Activated B cell treated with CpG ODN at 0.5 μM for 24 hours (primary cell): ENCODE measurements around the gene CADPS. TPM values are rescaled to one million over a fixed set of nuclear protein-coding genes. Genes with fewer than 3 reads are reported as not detected.

ENCODE experiments used
- ATAC-seq: fragments of 200-7000 bp; cut with Tn5 transposase; one replicate; pipeline ENCODE4 v1.10.0; 2021; ENCODE audit warnings: low read depth, mild to moderate bottlenecking, moderate library complexity
- CTCF ChIA-PET: fragments of 350-600 bp; sonication (Branson Sonifier 250); formaldehyde crosslinking; loops from one replicate; lab custom pipeline; 2021; ENCODE audit warnings: antibody characterized with exemption; lab: Charles Lee
- POLR2A ChIA-PET: fragments of 350-600 bp; sonication (Branson Sonifier 250); formaldehyde crosslinking; loops from one replicate; lab custom pipeline; 2021; ENCODE audit warnings: antibody characterized with exemption; lab: Charles Lee
- DNase-seq: peaks from one replicate; pipeline ENCODE4 v3.0.0; 2022
- H3K27ac Mint-ChIP-seq: one replicate; pipeline ENCODE4 v1.8.0; 2020; ENCODE audit warnings: mixed read lengths
- H3K27me3 Mint-ChIP-seq: one replicate; pipeline ENCODE4 v1.8.0; 2021; ENCODE audit warnings: mixed read lengths
- H3K36me3 Mint-ChIP-seq: one replicate; pipeline ENCODE4 v1.8.0; 2021; ENCODE audit warnings: low read depth, mixed read lengths
- H3K4me1 Mint-ChIP-seq: one replicate; pipeline ENCODE4 v1.8.0; 2021; ENCODE audit warnings: mixed read lengths
- H3K4me3 Mint-ChIP-seq: one replicate; pipeline ENCODE4 v1.8.0; 2020; ENCODE audit warnings: mild to moderate bottlenecking, mixed read lengths
- H3K9me3 Mint-ChIP-seq: one replicate; pipeline ENCODE4 v1.8.0; 2020; ENCODE audit warnings: mixed read lengths
- intact Hi-C: fragments of 100-400 bp; cut with micrococcal nuclease; formaldehyde crosslinking; loops from one replicate; pipeline ENCODE4 v1.15.1; 2024
- total RNA-seq: library from RNA; stranded (reverse); gene quantifications from 2 replicates; pipeline ENCODE4 v1.2.3, GENCODE V29; 2022
- TF ChIP-seq, protein P1 (sequence below): fragments of 200-600 bp; IDR thresholded peaks from one replicate; pipeline ENCODE4 v1.8.0; 2022; ENCODE audit warnings: antibody characterized with exemption, mild to moderate bottlenecking

CADPS gene
- total RNA-seq, 1 donor from 2014 or later, result not detected

- POLR2A ChIA-PET, result no interaction called here
- intact Hi-C loops, result no loop called here
- no peak for ATAC-seq
- TF ChIP-seq, protein P1, sequence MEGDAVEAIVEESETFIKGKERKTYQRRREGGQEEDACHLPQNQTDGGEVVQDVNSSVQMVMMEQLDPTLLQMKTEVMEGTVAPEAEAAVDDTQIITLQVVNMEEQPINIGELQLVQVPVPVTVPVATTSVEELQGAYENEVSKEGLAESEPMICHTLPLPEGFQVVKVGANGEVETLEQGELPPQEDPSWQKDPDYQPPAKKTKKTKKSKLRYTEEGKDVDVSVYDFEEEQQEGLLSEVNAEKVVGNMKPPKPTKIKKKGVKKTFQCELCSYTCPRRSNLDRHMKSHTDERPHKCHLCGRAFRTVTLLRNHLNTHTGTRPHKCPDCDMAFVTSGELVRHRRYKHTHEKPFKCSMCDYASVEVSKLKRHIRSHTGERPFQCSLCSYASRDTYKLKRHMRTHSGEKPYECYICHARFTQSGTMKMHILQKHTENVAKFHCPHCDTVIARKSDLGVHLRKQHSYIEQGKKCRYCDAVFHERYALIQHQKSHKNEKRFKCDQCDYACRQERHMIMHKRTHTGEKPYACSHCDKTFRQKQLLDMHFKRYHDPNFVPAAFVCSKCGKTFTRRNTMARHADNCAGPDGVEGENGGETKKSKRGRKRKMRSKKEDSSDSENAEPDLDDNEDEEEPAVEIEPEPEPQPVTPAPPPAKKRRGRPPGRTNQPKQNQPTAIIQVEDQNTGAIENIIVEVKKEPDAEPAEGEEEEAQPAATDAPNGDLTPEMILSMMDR, result no peak
- no peaks in the 10 kb centered on the region for H3K4me1 Mint-ChIP-seq
- H3K36me3 Mint-ChIP-seq, result no peaks in the 10 kb centered on the region
- no peak overlapping the region for H3K4me3 Mint-ChIP-seq
- H3K9me3 Mint-ChIP-seq, result no peaks in the 10 kb centered on the region
- no peak overlapping the region for H3K27ac Mint-ChIP-seq
- no peaks in the 10 kb centered on the region for H3K27me3 Mint-ChIP-seq
- no peak for DNase-seq
- CTCF ChIA-PET, result no interaction called here
Observed at GRCh38 chr3:62805106-62805505, 70.1 kb downstream of the CADPS start.

- DNase-seq, result no peak
- TF ChIP-seq, protein P1, result no peak
- H3K9me3 Mint-ChIP-seq, result no peaks in the 10 kb centered on the region
- H3K27me3 Mint-ChIP-seq, result no peaks in the 10 kb centered on the region
- CTCF ChIA-PET, result no interaction called here
- ATAC-seq, result no peak
- POLR2A ChIA-PET, result no interaction called here
- intact Hi-C loops, result no loop called here
- H3K27ac Mint-ChIP-seq, result no peak overlapping the region
- H3K4me1 Mint-ChIP-seq, result no peaks in the 10 kb centered on the region
- no peak overlapping the region for H3K4me3 Mint-ChIP-seq
- no peaks in the 10 kb centered on the region for H3K36me3 Mint-ChIP-seq
Observed at GRCh38 chr3:62803276-62803675, 71.9 kb downstream of the CADPS start.

GRCh38 chr3:62798000-62798399 is 77.2 kb downstream of the CADPS start:
- CTCF ChIA-PET, result no interaction called here
- no peak for ATAC-seq
- Mint-ChIP-seq H3K4me3 (no peak overlapping the region), H3K27ac (no peak overlapping the region), H3K27me3 (no peaks in the 10 kb centered on the region), H3K4me1 (no peaks in the 10 kb centered on the region), H3K9me3 (no peaks in the 10 kb centered on the region), H3K36me3 (no peaks in the 10 kb centered on the region)
- intact Hi-C loops, result no loop called here
- POLR2A ChIA-PET, result no interaction called here
- no peak for DNase-seq
- TF ChIP-seq, protein P1, result no peak

GRCh38 chr3:62797132-62797531 is 78.1 kb downstream of the CADPS start:
- H3K27me3 Mint-ChIP-seq, result no peaks in the 10 kb centered on the region
- POLR2A ChIA-PET, result no interaction called here
- TF ChIP-seq, protein P1, result no peak
- H3K4me3 Mint-ChIP-seq, result no peak overlapping the region
- no peak for ATAC-seq
- CTCF ChIA-PET, result no interaction called here
- intact Hi-C loops, result no loop called here
- DNase-seq, result no peak
- no peaks in the 10 kb centered on the region for H3K36me3 Mint-ChIP-seq
- no peak overlapping the region for H3K27ac Mint-ChIP-seq
- H3K9me3 Mint-ChIP-seq, result no peaks in the 10 kb centered on the region
- H3K4me1 Mint-ChIP-seq, result no peaks in the 10 kb centered on the region

DNA sequence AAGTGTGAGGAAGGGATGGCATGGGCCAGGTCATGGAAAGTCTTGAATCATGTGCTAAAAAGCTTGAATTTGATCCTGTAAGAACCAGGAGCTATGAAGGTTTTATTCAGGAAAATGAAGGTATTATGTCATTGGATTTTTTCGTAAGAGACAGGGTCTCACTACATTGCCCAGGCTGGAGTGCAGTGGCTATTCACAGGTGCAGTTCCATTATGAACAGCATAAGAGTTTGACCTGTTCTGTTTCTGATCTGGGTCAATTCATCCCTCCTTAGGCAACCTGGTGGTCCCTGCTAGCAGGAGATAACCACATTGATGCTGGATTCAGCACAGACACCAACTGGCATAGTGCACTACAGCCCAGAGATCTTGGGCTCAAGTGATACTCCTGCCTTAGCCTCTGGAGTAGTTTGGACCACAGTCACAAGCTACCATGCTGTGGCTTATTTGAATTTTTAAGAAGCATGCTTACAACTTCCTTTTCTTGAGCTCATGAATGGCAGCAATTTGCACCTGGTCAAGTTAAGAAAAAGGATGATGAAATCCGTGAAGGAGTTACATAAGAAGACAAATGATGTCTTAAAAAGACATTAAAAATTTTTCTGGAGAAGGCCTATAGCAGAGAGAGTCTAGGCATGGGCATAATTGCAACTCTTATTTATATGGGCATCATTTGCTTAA is 79.1 kb downstream of the CADPS start:
- no peak overlapping the region for H3K4me3 Mint-ChIP-seq

More for the DNA sequence above, 79.1 kb downstream of the CADPS start:
- no peak overlapping the region for H3K27ac Mint-ChIP-seq
- CTCF ChIA-PET, result no interaction called here
- no peaks in the 10 kb centered on the region for H3K9me3 Mint-ChIP-seq
- DNase-seq (no peak), ATAC-seq (no peak)
- no peaks in the 10 kb centered on the region for H3K27me3 Mint-ChIP-seq
- intact Hi-C loops, result no loop called here
- H3K4me1 Mint-ChIP-seq, result no peaks in the 10 kb centered on the region
- TF ChIP-seq, protein P1, result no peak
- POLR2A ChIA-PET, result no interaction called here
- no peaks in the 10 kb centered on the region for H3K36me3 Mint-ChIP-seq
